PFSK-1 (cell line): ENCODE results near the gene E2F1.

Experiments
- POLR2AphosphoS5 ChIP-seq: IDR thresholded peaks from 2 replicates; pipeline ENCODE4 v1.6.1; 2012; ENCODE audit warnings: low read depth, mild to moderate bottlenecking, control low read depth, low read length, moderate library complexity
- SIN3A ChIP-seq: IDR thresholded peaks from 2 replicates; pipeline ENCODE4 v1.6.1; 2012; ENCODE audit warnings: mild to moderate bottlenecking, low read length, moderate library complexity, borderline replicate concordance; ENCODE audit not compliant: insufficient read depth

DNA sequence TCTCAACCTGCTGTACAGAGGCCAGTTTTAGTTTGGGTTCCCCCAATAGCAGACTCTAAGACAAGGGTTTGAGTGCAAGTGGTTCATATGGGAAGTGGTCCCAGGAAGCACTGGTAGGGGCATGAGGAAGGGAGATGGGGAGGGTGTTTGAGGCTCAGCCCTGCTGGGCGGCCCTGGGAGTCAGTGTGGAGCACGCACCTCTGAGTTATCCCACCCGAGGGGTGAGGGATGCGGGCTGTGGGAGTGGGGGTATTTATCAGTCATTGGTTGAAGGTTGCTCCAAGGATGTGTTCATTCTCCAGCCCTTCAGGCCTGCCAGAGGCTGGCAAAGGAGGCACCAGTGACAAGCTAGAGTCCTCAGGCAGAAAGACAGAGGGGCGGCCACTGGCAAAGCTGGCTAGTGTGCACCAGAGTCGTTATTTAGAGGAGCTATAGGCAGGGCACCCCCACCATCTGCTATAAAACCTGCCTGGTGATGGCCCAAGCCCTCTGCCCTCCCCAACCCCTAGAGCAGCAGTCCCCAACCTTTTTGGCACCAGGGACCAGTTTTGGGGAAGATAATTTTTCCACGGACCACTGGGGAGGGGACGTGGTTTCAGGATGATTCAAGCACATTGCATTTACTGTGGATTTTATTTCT, 17.4 kb upstream of the E2F1 start:
- TF ChIP-seq POLR2AphosphoS5: no peak
- no peak for TF ChIP-seq SIN3A
